ENCODE results near the gene ZNF337. TPM values are rescaled to one million over a fixed set of nuclear protein-coding genes. Genes with fewer than 3 reads are reported as not detected.

ZNF337 gene
- total RNA-seq, 4 donors from 2014 or later = 5.5 to 18.9 (median 6.8) TPM

DNA sequence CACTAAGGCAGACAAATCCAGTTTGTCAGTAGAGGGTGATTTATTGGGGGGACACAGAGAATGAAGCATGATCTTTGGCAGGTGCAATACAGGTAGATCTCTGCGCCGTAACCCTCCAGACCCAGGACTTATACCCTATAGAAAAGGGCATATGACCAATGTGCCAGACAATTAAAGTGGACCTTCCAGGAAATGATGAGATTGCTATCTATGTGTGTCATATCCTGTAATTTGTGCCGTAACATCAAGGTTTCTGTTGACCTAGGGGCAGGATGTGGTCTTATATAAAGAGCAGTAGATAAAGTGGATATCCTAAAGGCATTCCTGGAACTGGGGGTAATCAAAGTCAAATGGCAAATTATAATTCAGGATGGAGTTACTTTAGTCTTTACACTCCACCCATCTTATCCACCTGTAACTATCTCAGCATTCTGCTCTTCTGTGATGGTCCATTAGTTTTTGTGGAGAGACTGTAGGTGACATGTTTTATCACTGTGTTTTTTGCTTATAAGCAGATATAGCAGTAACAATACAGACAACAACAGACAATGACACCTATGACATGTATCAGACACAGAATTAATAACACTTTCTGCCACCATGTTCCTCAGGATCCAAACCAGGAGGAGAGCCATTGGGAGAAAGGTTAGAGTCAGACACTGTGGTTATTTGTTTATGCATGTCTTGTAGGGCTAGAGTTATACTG, 43.1 kb upstream of the ZNF337 start:
- TF ChIP-seq POLR2A (IDR thresholded peaks at IDR 0.05) = no peak
- no peak for TF ChIP-seq CTCF (IDR thresholded peaks at IDR 0.05)
- H3K4me1 ChIP-seq = no peaks in the 10 kb centered on the region
- intact Hi-C loops (cut with DNase I) = no loop called here
- DNase-seq = no peak
- no peaks in the 10 kb centered on the region for H3K27me3 ChIP-seq
- H3K27ac ChIP-seq = no peak overlapping the region
- H3K4me3 ChIP-seq = no peak overlapping the region
- no peaks in the 10 kb centered on the region for H3K9me3 ChIP-seq
- 75 to 84% methylated on average over 3 of the region's 3 CpGs for WGBS, 2 donors
- H3K36me3 ChIP-seq = no peaks in the 10 kb centered on the region

- 92 to 100% methylated on average over 2 of the region's 2 CpGs for WGBS, 2 donors
These were observed 41.5 kb upstream of the ZNF337 start for GRCh38 chr20:25738198-25738597.

DNA sequence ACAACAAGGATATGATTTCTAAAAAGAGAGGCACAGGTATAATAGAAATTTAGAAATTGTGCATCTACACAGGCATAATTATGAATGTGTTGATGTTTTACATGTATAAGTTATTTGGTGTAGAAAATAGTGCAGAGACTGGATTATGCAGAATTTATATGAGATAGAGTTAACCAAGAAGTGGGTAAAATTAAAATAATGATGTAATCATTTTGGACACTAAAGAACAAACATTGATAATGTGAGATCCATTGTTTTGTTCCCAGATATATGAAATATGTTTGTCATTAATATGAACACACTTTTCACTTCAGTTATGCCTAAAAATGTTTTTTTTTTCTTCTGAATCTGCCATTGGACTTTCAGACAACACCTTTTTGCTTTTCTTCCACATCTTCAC, 37.2 kb upstream of the ZNF337 start:
- TF ChIP-seq CTCF (IDR thresholded peaks at IDR 0.05) (no peak), POLR2A (IDR thresholded peaks at IDR 0.05) (no peak)
- Histone ChIP-seq H3K9me3 (no peaks in the 10 kb centered on the region), H3K4me3 (no peak overlapping the region), H3K27ac (no peak overlapping the region), H3K36me3 (no peaks in the 10 kb centered on the region), H3K27me3 (no peaks in the 10 kb centered on the region), H3K4me1 (no peaks in the 10 kb centered on the region)
- DNase-seq = no peak
- intact Hi-C loops (cut with DNase I) = no loop called here

More at GRCh38 chr20:25738198-25738597, 41.5 kb upstream of the ZNF337 start:
- intact Hi-C loops (cut with DNase I) = no loop called here
- Histone ChIP-seq H3K27ac (no peak overlapping the region), H3K9me3 (no peaks in the 10 kb centered on the region), H3K36me3 (no peaks in the 10 kb centered on the region), H3K4me3 (no peak overlapping the region), H3K27me3 (no peaks in the 10 kb centered on the region), H3K4me1 (no peaks in the 10 kb centered on the region)
- TF ChIP-seq CTCF (IDR thresholded peaks at IDR 0.05) = no peak
- no peak for TF ChIP-seq POLR2A (IDR thresholded peaks at IDR 0.05)
- DNase-seq = no peak

GRCh38 chr20:25730862-25731261, 34.2 kb upstream of the ZNF337 start:
- H3K4me3 ChIP-seq = no peak overlapping the region
- no peak for DNase-seq
- no peaks in the 10 kb centered on the region for H3K36me3 ChIP-seq
- H3K9me3 ChIP-seq = peaks cover 0 to 14% (median 13%) of the 10 kb centered on the region in 3 donors
- no peak overlapping the region for H3K27ac ChIP-seq
- WGBS, 2 donors = 57 to 75% methylated on average over 1 of the region's 1 CpG
- intact Hi-C loops (cut with DNase I) = no loop called here
- H3K27me3 ChIP-seq = no peaks in the 10 kb centered on the region
- H3K4me1 ChIP-seq = no peaks in the 10 kb centered on the region
- no peak for TF ChIP-seq POLR2A (IDR thresholded peaks at IDR 0.05)
- TF ChIP-seq CTCF (IDR thresholded peaks at IDR 0.05) = no peak

- no peak for TF ChIP-seq POLR2A (IDR thresholded peaks at IDR 0.05)
- TF ChIP-seq CTCF (IDR thresholded peaks at IDR 0.05) = no peak
- no peaks in the 10 kb centered on the region for H3K4me1 ChIP-seq
- no peaks in the 10 kb centered on the region for H3K36me3 ChIP-seq
- 71 to 84% methylated on average over 1 of the region's 1 CpG for WGBS, 2 donors
- intact Hi-C loops (cut with DNase I) = no loop called here
- H3K27me3 ChIP-seq = no peaks in the 10 kb centered on the region
- H3K27ac ChIP-seq = no peak overlapping the region
- DNase-seq = no peak
- H3K4me3 ChIP-seq = no peak overlapping the region
- H3K9me3 ChIP-seq = peaks cover 0 to 15% (median 13%) of the 10 kb centered on the region in 3 donors
These were observed 29.7 kb upstream of the ZNF337 start for GRCh38 chr20:25726357-25726756.
